NCI-H526 (cell line): ENCODE results near the gene SPATC1L.

Source experiments
- DNase-seq, 2 experiments: peaks; one replicate each; lab custom pipeline; 2025; lab: John Stamatoyannopoulos, UW

Gene SPATC1L

GRCh38 chr21:46131838-46132651, 52.2 kb downstream of the SPATC1L start:
- no peak for DNase-seq

GRCh38 chr21:46131588-46131837, 52.7 kb downstream of the SPATC1L start:
- DNase-seq: no peak

GRCh38 chr21:46130831-46131587, 53.2 kb downstream of the SPATC1L start:
- no peak for DNase-seq

- DNase-seq: no peak
These were observed 54.2 kb downstream of the SPATC1L start for GRCh38 chr21:46129846-46130651.

GRCh38 chr21:46128933-46129571, 55.2 kb downstream of the SPATC1L start:
- DNase-seq: no peak

- no peak for DNase-seq
These were observed 55.9 kb downstream of the SPATC1L start for GRCh38 chr21:46128106-46128932.

- no peak for DNase-seq
These were observed 56.8 kb downstream of the SPATC1L start for GRCh38 chr21:46127239-46128105.

- no peak for DNase-seq
These were observed 57.7 kb downstream of the SPATC1L start for GRCh38 chr21:46126309-46127238.

GRCh38 chr21:46125846-46126301, 58.4 kb downstream of the SPATC1L start:
- DNase-seq: no peak

- DNase-seq: no peak
These were observed 59.1 kb downstream of the SPATC1L start for GRCh38 chr21:46124926-46125845.

GRCh38 chr21:46124083-46124925, 60.0 kb downstream of the SPATC1L start:
- no peak for DNase-seq

GRCh38 chr21:46122758-46123683, 61.2 kb downstream of the SPATC1L start:
- DNase-seq: no peak

- no peak for DNase-seq
These were observed 62.0 kb downstream of the SPATC1L start for GRCh38 chr21:46122237-46122671.

GRCh38 chr21:46121286-46122221, 62.7 kb downstream of the SPATC1L start:
- DNase-seq: no peak
